HL-60/S4 treated with retinoic acid at 250 ng/mL for 4 days and 3 days (cell line): ENCODE measurements around the gene NPTX2.
"Not testable (repeated sequence)": the region's sequence is repeated elsewhere in the genome, so short reads cannot be mapped to it uniquely, and the experiment has no call there.

Experiments used
- in situ Hi-C: fragments of 300-500 bp; cut with MboI; formaldehyde crosslinking; loops from 2 replicates; pipeline ENCODE4 v1.7.0; 2022; ENCODE audit warnings: low sequenced_read_pairs

NPTX2 gene

GRCh38 chr7:98617051-98617959 lies at the start of gene NPTX2:
TSS of gene NPTX2 (plus strand) at chr7:98617285. CDS start at chr7:98617462, 177 bp downstream.
- in situ Hi-C loops, result no loop called here

GRCh38 chr7:98567991-98568390 lies 49.1 kb upstream of the NPTX2 start:
- in situ Hi-C loops, result no loop called here

GRCh38 chr7:98568891-98569290 lies 48.2 kb upstream of the NPTX2 start:
- in situ Hi-C loops, result no loop called here

- in situ Hi-C loops, result no loop called here
These were observed 47.3 kb upstream of the NPTX2 start for GRCh38 chr7:98569691-98570337.

- in situ Hi-C loops, result no loop called here
These were observed 46.1 kb upstream of the NPTX2 start for GRCh38 chr7:98571006-98571405.

- in situ Hi-C loops, result no loop called here
These were observed 45.1 kb upstream of the NPTX2 start for GRCh38 chr7:98571986-98572385.

- in situ Hi-C loops, result not testable (repeated sequence)
These were observed 44.4 kb upstream of the NPTX2 start for GRCh38 chr7:98572716-98573115.

GRCh38 chr7:98573816-98574215 lies 43.3 kb upstream of the NPTX2 start:
- in situ Hi-C loops, result no loop called here

GRCh38 chr7:98575878-98576277 lies 41.2 kb upstream of the NPTX2 start:
- in situ Hi-C loops, result no loop called here

- in situ Hi-C loops, result no loop called here
These were observed 32.3 kb upstream of the NPTX2 start for GRCh38 chr7:98584830-98585229.

- in situ Hi-C loops, result no loop called here
These were observed 25.2 kb upstream of the NPTX2 start for GRCh38 chr7:98591926-98592325.

- in situ Hi-C loops, result no loop called here
These were observed 22.7 kb upstream of the NPTX2 start for GRCh38 chr7:98594348-98594747.

GRCh38 chr7:98594787-98595186 lies 22.3 kb upstream of the NPTX2 start:
- in situ Hi-C loops, result no loop called here

- in situ Hi-C loops, result no loop called here
These were observed 18.1 kb upstream of the NPTX2 start for GRCh38 chr7:98598846-98599615.

GRCh38 chr7:98599886-98600285 lies 17.2 kb upstream of the NPTX2 start:
- in situ Hi-C loops, result no loop called here

- in situ Hi-C loops, result no loop called here
These were observed 14.2 kb upstream of the NPTX2 start for GRCh38 chr7:98602755-98603398.

- in situ Hi-C loops, result no loop called here
These were observed 13.7 kb upstream of the NPTX2 start for GRCh38 chr7:98603399-98603788.

GRCh38 chr7:98613601-98614425 lies 3.3 kb upstream of the NPTX2 start:
- in situ Hi-C loops, result no loop called here

- in situ Hi-C loops, result no loop called here
These were observed 569 bp upstream of the NPTX2 start for GRCh38 chr7:98616381-98617050.
